Caki2 (cell line): Measurements from ENCODE around the gene RFTN2. TPM values are rescaled to one million over a fixed set of nuclear protein-coding genes. Genes with fewer than 3 reads are reported as not detected.
"Not testable (repeated sequence)": the region's sequence is repeated elsewhere in the genome, so short reads cannot be mapped to it uniquely, and the experiment has no call there.

Experiments
- DNase-seq: peaks from one replicate; pipeline ENCODE4 v3.0.0-alpha.2; 2015; ENCODE audit warnings: low read depth
- in situ Hi-C: cut with HindIII; loops from 2 replicates; pipeline ENCODE4 v1.10.0; 2016; ENCODE audit warnings: low sequenced_read_pairs, low pct_unique_long_range_greater_than_20kb, mixed read lengths
- total RNA-seq: library from RNA; depleted of rRNA; stranded (reverse); fragments of >200 nt; shearing (Covaris generic); gene quantifications from 2 replicates; pipeline ENCODE4 v1.2.3, GENCODE V29; 2014; ENCODE audit warnings: low replicate concordance; rRNA removed

The RFTN2 gene
- total RNA-seq, 1 experiment from 2014 or later, result not detected

DNA sequence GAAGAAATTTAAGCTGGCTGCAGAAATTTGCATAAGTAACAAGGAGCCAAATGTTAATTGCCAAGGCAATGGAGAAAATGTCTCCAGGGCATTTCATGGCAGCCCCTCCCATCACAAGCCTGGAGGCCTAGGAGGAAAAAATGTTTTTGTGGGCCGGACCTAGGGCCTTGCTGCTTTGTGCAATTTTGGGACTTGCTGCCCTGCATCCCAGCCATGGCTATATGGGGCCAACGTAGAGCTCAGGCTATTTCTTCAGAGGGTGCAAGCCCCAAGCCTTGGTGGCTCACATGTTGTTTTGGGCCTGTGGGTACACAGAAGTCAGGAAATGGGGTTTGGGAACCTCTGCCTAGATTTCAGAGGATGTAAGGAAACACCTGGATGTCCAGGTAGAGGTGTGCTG lies 101.8 kb downstream of the RFTN2 start:
- in situ Hi-C loops, result no loop called here
- DNase-seq, result no peak

DNA sequence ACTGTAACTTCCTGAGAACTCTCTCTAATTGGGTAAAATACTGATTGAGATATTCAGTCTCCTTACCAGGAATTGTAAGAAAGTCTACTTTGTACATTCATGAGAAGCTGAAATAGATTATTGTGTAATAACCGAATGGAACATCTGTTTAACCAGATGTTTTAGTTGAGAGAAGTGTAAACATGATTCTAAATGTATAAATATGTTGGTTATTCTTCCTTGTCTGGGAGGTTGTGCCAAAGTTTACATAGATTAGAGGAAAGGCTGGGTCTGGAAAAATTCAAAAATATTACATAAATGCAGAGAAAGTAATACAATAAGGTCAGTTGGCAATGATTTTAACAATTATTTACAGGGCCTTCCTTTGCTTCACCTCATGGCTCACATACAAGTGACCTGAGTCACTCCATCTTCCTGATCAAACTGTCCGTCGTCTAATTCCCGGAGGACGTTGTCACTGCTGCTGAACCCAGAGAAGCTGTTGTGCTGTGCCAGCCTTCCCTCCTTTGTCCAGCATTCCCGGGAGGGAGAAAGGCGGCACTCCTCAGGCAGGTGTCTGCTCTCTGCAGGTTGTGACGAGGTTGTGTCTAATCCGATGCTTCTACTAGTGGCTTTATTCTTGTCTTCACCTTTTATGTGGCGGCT lies 103.6 kb downstream of the RFTN2 start:
- in situ Hi-C loops, result no loop called here
- DNase-seq, result peak; percentile 22

DNA sequence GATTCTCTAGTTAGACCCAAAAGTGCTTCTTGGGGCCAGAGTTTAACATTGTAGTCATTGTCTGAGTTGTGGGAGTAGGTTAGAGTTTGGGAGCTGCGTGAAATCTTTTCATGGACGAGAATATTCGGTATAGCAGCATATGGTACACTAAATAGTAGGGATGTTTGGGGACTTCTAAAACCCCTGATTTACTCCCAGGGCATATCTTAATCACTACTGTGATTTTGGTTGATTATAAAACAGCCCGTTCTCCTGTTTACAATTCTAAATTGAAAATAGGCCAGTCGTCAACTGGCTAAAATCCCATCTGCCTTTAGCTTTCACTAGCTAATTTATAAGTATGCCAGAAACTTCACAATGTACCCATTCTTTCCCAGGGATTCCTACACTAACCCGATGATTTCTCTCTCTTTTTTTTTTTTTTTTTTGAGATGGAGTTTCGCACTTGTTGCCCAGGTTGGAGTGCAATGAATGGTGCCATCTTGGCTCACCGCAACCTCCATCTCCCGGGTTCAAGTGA lies 115.2 kb downstream of the RFTN2 start:
- no peak for DNase-seq
- in situ Hi-C loops, result no loop called here

DNA sequence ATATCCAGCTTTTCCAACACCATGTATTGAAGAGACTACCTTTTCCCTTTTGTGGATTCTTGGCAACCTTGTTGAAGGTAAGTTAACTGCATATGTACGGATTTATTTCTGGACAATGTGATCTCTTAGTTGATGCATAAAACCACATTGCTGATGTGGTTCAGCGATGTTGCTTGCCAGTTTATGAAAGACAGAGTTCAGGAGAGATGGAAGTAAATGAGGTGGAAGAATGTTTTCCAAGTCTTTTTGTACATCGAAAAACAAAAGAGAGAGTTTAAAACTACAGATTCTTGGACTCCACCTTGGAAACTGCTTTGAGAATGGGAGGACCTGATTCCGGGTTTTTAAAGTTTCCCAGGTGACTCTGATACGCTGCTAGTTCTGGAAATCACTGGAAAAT lies 115.7 kb downstream of the RFTN2 start:
- DNase-seq, result no peak
- in situ Hi-C loops, result no loop called here

DNA sequence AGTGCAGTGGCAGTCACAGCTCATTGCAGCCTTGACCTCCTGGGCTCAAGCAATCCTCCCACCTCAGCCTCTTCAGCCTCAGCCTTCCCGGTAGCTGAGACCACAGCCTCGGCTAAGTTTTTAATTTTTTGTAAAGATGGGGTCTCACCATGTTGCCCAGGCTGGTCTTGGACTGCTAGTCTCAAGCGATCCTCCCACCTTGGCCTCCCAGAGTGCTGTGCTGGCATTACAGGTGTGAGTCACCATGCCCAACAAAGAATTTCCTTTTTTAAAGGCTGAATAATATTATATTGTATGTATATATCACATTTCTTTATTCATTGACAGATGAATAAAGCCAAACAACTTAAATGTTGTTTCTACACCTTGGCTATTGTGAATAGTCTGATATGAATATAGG lies 117.0 kb downstream of the RFTN2 start:
- no peak for DNase-seq
- in situ Hi-C loops, result no loop called here

DNA sequence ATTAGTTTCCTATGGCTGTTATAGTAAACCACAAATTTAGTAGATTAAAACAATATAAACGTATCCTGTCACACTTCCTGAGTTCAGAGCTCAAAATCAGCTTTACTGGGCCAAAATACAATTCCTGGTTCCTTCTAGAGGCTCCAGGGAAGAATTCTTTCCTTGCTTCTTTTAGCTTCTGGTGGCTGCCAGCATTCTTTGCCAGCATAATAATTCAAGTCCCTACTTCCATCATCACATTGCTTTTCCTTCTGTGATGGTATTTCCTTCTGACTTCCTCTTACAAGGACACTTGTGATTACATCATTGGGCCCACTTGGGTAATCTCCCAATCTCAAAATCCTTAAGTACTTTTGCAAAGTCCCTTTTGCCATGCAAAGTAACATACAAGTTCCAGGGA lies 118.9 kb downstream of the RFTN2 start:
- in situ Hi-C loops, result no loop called here

DNA sequence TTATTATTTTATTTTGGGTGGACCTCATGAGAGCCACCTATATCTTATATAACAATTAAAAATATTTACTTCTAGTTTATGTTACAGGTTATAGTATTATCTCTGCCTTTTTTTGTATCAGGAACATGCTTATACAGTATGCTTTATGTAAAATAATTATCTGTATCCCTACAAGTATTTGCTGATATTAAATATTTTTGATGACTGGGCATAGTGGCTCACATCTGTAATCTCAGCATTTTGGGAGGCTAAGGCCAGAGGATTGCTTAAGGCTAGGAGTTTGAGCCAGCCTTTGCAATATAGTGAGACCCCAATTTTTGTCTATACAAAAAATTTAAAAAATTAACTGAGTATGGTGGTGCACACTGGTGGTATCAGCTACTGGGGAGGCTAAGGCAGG lies 119.9 kb downstream of the RFTN2 start:
- in situ Hi-C loops, result no loop called here

More for the DNA sequence above, 118.9 kb downstream of the RFTN2 start:
- DNase-seq, result no peak

DNA sequence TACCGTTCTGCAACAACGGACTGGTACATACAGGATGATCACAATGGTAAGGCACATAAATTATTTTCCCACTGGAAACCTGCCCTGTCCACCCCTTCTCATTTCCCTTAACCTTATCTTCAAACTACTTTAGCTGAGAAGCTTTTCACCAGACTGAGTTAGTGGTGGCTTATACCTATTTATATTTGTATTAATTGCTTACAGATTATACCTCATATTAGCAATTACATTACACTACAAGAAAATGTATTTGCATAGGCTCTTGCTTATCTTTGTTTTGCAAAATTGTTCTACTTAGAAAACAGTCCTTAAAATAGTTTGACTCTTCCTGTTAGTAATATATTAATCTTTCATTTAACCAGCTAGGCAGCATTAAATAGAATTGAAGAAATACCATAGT lies 124.1 kb downstream of the RFTN2 start:
- in situ Hi-C loops, DNase-seq: not testable (repeated sequence)

More for the DNA sequence above, 119.9 kb downstream of the RFTN2 start:
- no peak for DNase-seq

DNA sequence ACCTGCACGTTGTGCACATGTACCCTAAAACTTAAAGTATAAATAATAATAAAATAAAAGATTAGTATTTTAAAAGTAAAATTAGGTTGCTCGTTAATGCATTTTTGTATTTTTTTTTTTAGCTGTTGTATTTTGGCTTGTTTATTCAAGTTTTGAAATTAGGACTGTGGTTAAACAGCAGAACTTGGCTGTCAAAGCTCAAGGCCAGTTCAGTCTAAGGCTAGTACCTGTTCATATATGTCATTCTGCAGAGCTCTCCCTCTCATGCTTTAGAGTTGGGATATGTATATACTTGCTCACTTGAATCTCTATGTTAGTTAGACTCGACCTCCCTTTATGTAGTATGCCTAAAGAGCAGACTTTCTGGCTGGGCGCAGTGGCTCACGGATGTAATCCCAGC lies 126.8 kb downstream of the RFTN2 start:
- no peak for DNase-seq
- in situ Hi-C loops, result no loop called here

DNA sequence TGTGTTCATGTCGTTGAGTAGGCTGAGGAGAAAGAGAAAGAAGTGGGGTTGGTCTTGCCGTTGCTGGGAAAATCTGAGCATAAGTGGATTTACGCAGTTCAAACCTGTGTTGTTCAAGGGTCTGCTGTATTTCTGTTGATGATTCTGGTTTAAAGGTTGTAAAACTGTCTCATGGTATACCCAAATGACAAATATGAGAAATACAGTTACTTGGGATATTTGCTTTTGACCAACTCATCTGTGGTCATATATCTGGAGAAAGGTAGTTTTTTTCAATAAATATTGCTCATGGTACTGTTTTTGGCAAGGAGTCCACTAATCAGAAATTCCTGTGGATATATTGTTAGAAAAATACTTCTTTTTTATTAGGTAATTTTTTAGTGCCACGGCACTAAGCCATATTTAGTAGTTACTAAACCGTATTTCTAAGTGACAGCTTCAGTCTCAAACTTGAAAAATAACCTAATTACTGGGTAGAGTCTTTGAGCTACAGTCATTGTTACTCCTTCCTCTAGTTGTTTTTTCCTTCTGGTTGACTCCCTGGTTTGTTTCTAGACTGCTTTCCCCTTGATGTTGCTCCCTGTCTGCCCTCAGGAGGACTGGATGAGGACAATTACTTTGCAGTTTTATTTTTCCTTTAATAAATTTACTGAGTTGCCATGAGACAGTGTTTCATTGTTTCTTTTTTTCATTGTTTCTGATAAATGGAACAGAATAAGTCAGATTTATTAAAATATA lies 128.1 kb downstream of the RFTN2 start:
- in situ Hi-C loops, result no loop called here
- no peak for DNase-seq

DNA sequence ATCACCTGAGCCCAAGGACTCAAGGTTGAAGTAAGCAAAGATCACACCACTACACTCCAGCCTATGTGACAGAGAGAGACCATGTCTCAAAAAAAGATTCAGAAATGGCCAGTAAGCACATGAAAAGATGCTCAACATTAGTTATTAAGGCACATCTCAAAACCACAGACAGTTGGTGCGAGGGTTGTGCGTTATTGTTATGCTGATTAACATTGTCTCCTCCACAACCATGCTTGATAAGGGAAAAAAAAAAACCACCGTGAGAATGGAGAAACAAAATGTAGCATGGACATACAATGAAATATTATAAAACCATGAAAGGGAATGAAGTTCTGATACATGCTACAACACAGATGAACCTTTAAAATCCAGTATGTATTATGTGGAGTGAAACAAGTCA lies 132.2 kb downstream of the RFTN2 start:
- no peak for DNase-seq
- in situ Hi-C loops, result no loop called here

DNA sequence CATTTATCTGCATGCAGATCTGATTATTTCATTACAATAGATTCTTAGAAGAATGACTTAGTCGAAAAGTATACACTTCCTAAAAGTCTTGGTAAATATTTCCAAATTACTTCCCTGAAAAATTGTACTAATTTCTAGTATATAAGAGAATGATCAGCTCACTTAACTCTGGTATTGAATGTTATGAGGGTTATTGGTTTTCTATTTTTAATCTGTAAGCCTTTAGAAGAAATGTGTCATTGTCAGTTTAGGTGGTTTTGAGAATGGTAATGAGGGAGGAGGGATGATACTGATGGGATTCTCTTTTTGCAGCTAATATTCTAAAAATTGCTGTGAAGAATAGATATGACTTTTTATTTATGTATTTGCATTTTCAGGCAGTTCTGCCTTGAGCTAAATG lies 135.7 kb downstream of the RFTN2 start:
- in situ Hi-C loops, result no loop called here
- DNase-seq, result no peak

DNA sequence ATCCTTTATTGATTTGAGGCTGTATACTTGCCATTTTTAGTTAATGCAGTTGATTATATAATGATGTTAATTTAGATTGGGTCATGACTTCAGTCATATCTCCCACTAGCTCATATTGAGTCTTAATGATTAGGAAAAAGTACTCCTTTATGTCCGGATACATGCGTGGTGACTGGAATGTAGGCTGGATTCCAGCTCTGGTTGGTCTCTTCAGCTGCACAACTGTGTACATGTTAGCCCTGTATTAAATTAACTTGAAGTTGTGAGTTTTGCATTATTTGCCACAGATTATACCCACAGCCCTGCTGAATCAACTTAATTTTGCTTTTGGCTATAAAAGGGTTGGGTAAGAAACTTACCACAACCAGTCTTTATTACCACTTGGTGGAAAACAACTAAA lies 137.0 kb downstream of the RFTN2 start:
- DNase-seq, result no peak
- in situ Hi-C loops, result no loop called here

Other genes with a start within 250 kb of the RFTN2 start
- gene SF3B1, start 240.6 kb downstream of the RFTN2 start, total RNA-seq, result 157 and 159 TPM in 2 replicates
- gene COQ10B, start 222.0 kb downstream of the RFTN2 start, total RNA-seq, result 37.8 and 42.4 TPM in 2 replicates
- 86.1 and 99.1 TPM in 2 replicates for gene HSPD1, start 175.7 kb downstream of the RFTN2 start, total RNA-seq
- 174 and 209 TPM in 2 replicates for gene HSPE1, start 175.2 kb downstream of the RFTN2 start, total RNA-seq
- gene MOB4, start 159.5 kb downstream of the RFTN2 start, total RNA-seq, result 13.1 and 40.1 TPM in 2 replicates
- 2.4 and 6.6 TPM in 2 replicates for gene MARS2, start 29.8 kb upstream of the RFTN2 start, total RNA-seq
- not detected in 2 replicates for gene BOLL, start 109.7 kb upstream of the RFTN2 start, total RNA-seq
- gene PLCL1, start 129.0 kb upstream of the RFTN2 start, total RNA-seq, result not detected in 2 replicates